GM18505 (cell line): ENCODE results near the gene NCKAP5L.
"Not testable (repeated sequence)": the region's sequence is repeated elsewhere in the genome, so short reads cannot be mapped to it uniquely, and the experiment has no call there.

Source experiments
- ATAC-seq: cut with Tn5 transposase; IDR thresholded peaks from one replicate; pipeline ENCODE4 v1.9.1; 2021; ENCODE audit not compliant: unreplicated experiment
- POLR2A ChIP-seq: IDR thresholded peaks from 4 replicates; pipeline ENCODE4 v1.6.1; 2011; ENCODE audit warnings: borderline replicate concordance; ENCODE audit not compliant: insufficient read depth, insufficient read length; ENCODE audit errors: extremely low read depth

NCKAP5L gene

GRCh38 chr12:49828133-49829091, at the start of gene NCKAP5L:
NCKAP5L (minus strand) TSS chr12:49828413; CDS start chr12:49804044, 24,369 bp downstream.
- TF ChIP-seq POLR2A, result peak; percentile 74
- ATAC-seq, result peak; percentile 88

- no peak for TF ChIP-seq POLR2A
- no peak for ATAC-seq
Measured at GRCh38 chr12:49877066-49877465, 48.9 kb upstream of the NCKAP5L start.

GRCh38 chr12:49876070-49876469, 47.9 kb upstream of the NCKAP5L start:
- no peak for TF ChIP-seq POLR2A

GRCh38 chr12:49875115-49875720, 47.0 kb upstream of the NCKAP5L start:
- no peak for TF ChIP-seq POLR2A
- ATAC-seq, result no peak

More at GRCh38 chr12:49876070-49876469, 47.9 kb upstream of the NCKAP5L start:
- ATAC-seq, result no peak

GRCh38 chr12:49874142-49874897, 46.1 kb upstream of the NCKAP5L start:
- no peak for ATAC-seq
- TF ChIP-seq POLR2A, result no peak

- ATAC-seq, result no peak
- no peak for TF ChIP-seq POLR2A
Measured at GRCh38 chr12:49873361-49873934, 45.2 kb upstream of the NCKAP5L start.

- ATAC-seq, result no peak
- TF ChIP-seq POLR2A, result no peak
Measured at GRCh38 chr12:49872781-49873181, 44.6 kb upstream of the NCKAP5L start.

- no peak for ATAC-seq
- TF ChIP-seq POLR2A, result no peak
Measured at GRCh38 chr12:49872381-49872780, 44.2 kb upstream of the NCKAP5L start.

GRCh38 chr12:49871811-49872251, 43.6 kb upstream of the NCKAP5L start:
- not testable (repeated sequence) for ATAC-seq

GRCh38 chr12:49871263-49871561, 43.0 kb upstream of the NCKAP5L start:
- TF ChIP-seq POLR2A, result no peak
- ATAC-seq, result no peak

GRCh38 chr12:49870501-49871262, 42.5 kb upstream of the NCKAP5L start:
- ATAC-seq, result no peak
- no peak for TF ChIP-seq POLR2A

GRCh38 chr12:49869816-49870500, 41.7 kb upstream of the NCKAP5L start:
- no peak for ATAC-seq
- no peak for TF ChIP-seq POLR2A

GRCh38 chr12:49868952-49869815, 41.0 kb upstream of the NCKAP5L start:
- TF ChIP-seq POLR2A, result no peak
- ATAC-seq, result no peak
